NCI-H82 treated with DMSO at 0.1 percent for 48 hours (cell line): ENCODE measurements around the gene FAM240A.

Source experiments
- DNase-seq: peaks from one replicate; lab custom pipeline; 2025; ENCODE audit not compliant: unreplicated experiment; lab: John Stamatoyannopoulos, UW

The FAM240A gene

DNA sequence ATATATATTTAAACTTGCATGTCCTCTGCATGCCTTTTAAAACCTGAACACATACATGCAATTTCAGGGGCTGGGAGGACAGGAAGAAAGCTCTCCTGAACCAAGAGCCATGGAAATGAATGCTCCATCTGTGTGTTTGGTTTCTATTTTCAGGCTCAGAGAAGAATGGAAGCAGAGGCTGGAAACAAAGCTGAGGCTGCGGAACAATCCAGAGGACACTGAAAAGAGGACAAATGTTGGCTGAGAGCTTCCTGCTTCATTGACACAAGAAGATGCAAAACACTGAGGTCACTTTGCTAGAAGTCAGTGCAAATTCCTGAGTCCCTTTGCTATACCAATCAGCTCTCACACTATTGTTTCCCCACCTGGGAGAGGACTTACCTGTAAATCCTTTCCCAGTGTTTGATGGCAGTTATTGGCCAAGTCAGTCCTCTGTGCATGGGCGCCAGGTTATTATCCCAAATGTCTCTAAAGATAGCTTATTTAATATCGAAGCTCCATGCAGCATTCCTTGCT lies 12.7 kb downstream of the FAM240A start:
- no peak for DNase-seq

DNA sequence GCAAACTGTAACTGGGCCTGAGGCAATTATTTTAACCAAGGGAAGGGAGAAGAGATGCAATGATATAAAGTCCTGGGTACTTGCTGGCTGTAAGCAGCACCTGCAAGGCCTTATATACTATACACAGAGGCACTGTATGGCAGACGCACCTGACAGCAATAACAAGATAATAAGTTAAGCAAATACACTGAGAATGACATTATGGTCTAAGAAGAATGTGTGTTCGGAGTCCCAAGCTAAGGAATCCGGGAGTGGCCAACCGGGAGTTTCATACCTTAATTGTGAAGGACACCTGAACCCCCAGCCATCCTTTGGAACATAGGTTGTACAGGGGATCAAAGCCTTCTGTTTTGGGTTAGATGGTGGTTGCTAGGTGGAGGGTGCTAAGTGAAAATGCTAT lies 13.7 kb downstream of the FAM240A start:
- no peak for DNase-seq

DNA sequence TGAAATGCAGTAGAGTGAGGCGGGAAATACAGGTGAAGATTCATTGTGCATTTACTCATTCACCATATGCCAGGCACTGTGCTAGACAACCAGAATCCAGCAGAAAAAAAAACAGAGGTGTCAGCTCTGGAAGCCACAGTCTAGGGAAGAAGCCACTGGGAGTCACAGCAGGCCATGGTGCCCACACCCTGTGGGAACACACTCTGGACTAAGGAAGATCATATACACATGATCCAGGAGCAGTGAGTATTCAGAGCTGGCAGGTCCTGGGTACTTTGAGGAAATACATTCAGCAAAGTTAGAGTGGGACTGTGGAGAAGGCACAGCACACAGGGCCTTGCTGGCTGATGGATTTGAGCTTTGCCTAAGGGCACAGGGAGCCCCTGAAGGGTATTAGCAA lies 14.8 kb downstream of the FAM240A start:
- no peak for DNase-seq

DNA sequence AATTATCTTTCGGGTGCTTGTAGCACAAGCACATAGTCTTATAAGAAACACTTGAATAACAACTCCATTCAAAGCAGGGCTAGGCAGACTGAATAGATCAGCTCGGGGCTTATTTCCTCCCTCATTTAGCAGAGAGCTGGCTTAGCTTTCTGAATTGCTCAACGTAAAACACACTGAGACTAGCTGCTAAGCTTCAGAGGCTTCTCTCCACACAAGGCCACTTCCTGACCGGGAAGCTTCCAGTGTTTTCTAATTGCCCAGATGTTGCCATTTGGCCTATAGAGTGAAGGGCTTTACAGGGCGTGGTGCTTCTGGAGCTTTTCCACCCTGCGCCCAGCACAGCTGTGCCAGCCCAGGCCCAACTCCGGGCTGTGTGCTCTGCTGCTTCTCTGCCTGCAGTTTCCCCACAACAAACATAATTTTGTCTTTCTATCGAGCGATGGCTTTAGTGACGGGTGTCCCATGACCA lies 16.6 kb downstream of the FAM240A start:
- no peak for DNase-seq

DNA sequence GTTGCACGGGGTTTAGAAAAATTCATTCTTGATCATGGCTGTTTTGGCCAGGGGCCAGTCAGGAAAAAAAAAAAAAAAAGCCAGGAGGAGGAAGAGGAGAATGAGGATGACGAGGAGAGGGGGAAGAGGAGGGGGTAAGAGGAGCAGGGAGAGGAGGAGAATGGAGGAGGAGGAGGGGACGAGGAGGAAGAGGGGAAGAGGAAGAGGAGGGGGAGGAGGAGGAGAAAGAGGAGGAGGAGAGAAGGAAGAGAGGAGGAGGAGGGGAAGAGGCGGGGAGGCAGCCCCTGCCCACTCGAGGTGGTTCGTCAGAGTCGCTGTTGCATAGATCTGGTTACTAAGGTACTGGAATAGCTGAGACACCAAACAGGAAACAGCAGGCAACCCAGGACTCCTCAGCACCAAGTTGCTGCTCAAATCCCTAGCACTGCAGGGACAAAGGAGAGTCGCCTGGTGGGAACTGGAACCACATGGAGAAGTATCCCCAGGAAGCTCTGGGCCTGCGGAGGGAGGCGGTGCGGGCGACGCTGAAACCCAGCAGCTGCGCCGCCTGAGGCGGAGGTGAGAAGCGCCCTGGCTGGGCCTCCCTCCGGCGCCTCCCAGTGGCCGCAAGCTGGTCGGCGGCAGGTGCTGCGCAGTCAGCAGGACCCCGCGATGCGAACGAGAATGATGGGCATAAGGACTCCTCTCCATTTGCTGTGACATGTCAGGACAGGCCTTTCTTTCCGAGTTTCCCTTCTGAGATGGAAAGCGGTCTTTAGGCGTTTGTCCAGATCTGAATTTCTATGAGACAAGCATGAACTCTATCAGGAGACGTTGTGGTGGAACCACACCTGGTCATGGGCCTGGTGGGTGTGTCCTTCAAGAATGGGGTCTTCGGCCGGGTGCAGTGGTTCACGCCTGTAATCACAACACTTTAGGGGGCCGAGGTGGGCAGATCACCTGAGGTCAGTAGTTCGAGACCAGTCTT lies 17.5 kb downstream of the FAM240A start:
- DNase-seq, result peak; percentile 4

DNA sequence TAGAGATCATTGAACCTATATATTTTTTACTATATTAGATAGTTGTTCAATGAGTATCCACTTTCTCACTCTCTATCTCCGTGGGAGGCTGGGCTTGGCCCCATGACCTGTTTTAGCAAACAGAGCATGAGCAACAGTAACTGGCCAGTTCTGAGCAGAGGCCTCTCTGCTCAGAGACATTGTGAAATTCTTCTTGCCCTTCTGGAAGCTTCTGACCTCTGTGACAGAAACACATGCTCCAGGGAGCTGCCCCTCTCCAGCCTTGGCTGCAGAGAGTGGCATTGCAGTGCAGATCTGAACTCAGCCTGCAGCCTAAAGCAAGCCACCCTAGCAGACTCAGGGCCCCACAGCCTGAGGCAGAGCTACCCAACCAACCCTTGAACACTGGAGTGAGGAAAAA lies 20.5 kb downstream of the FAM240A start:
- no peak for DNase-seq

DNA sequence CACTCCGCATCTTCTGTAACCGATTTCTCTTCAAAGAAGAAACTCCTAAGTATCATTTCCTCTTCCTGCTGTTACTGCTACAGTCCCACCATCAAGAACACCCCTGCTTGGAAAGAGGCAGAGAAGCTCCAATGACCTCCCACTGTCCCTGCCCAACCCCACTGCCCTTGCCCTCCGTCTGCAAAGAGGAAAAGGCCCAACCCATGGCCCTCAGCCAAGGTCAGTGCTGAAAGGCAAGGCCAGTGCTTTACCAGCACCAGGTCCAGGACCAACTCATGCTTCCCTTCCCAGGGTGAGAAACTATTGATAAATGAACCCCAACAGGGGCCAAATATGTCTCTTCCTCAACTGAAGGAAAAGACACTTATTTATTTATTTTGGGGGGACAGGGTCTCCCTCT lies 22.5 kb downstream of the FAM240A start:
- DNase-seq, result no peak

DNA sequence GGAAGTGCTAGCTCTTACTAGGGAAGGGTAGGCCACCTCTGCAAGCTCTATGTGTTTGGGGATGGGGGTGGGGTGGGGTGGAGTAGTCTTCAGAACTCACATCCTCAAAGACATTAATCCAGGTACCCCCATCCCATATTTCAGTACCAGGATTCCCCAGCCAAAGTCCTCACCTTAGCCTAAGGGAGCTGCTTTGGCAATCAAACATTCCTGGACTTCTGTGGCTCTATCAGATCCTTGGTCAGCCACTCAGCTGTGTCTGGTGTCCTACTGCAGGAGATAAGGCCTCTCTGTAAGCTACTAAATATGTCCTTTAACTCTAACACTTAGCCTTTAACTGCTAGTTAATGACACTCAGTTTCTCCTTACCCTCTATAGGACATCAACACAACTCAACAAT lies 26.9 kb downstream of the FAM240A start:
- DNase-seq, result no peak

DNA sequence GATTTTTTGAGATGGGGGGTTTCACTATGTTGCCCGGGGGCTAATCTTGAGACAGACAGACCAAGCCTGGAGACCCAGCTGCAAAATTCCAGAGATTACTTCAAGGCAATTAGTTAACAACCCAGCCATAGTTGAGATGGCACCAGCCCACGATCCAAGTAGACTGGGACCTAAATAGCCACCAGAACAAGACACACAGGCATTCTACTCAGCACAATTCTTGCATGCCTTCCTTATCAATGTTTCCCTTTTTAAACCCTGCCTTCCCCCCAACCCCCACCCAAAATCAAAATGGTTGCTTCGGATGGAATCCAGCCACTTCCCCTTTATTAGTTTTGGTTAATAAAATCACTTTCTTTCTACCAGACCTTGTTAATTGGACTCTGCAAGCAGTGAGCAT lies 28.6 kb downstream of the FAM240A start:
- DNase-seq, result no peak

DNA sequence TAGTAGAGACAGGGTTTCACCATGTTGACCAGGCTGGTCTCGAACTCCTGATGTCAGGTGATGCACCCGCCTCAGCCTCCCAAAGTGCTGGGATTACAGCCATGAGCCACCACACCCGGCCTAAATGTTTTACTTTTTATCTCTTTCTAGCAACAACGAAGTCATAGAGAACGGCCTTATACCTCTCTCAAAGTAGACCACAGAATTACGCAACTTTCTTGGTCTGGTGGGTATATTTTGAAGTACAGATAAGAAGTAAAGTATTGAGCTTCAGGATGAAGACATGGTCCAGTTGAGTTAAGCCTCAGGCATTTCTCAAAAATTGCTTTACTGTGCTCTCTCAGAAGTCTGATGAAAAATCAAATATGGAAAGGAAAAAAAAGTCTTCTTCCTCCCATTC lies 30.6 kb downstream of the FAM240A start:
- DNase-seq, result no peak

DNA sequence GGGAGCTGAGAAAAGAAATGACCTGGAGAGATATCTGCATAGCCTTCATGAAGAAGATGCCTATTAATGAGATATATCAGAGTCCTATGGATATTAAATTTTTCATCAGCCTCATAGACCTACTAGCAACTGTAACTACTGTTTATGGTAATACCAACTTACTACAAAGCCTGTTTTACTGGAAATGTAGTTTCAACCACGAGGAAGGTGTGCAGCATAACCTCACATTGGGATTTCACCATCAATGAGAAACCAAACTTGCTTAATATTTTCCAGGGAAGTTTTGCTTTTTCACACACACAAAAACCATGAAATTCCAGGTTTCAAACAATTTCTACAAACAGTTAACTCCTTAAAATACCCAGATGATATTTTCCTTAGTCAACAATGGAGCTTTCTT lies 31.4 kb downstream of the FAM240A start:
- no peak for DNase-seq

DNA sequence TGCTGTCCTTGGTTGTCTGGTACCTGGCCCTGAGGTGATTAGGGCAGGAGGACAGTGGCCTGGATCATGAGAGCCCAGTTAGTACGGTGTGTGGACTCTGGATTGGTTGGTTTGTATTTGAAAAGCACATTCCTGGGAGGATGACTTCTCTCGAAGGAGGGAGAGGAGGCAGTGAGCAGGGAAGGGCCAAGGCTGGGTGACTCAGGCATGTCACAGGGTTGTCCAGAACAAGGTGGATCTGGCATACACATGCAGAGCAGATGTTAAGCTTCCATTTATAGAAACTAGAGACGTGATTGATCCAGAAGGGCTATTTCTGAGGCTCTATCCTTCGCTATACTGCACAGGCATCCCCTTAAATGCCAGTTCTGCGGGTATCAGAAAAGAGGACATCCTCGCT lies 34.4 kb downstream of the FAM240A start:
- DNase-seq, result no peak

DNA sequence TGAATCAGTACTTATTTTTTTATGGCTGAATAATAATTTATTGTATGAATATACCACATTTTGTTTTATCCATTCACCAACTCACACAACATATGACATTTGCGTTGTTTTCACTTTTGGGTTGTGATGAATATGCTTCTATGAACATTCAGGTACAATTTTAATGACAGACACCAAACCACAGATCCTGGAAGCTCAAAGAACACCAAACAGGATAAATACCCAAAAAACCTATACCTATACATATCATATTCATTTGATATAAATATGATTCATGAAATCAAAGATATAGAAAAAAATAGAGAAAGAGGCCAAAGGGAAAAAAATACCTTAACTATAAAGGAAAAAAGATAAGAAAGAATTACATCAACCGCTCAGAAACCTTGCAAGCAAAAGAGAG lies 35.8 kb downstream of the FAM240A start:
- no peak for DNase-seq

DNA sequence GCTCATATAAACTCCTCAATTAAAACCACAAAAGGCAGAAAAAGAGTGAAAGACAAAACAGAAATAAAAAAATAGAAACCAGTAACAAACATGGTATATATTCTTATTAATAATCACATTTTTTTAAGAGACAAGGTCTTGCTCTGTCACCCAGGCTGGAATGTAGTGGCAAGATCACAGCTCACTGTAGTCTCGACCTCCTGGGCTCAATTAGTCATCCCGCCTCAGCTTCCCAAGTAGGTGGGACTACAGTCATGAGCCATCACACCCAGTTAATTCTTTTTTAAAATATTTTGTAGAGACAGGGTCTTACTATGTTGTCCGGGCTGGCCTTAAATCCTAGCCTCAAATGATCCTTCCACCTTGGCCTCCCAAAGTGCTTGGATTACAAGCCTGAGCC lies 37.1 kb downstream of the FAM240A start:
- no peak for DNase-seq

DNA sequence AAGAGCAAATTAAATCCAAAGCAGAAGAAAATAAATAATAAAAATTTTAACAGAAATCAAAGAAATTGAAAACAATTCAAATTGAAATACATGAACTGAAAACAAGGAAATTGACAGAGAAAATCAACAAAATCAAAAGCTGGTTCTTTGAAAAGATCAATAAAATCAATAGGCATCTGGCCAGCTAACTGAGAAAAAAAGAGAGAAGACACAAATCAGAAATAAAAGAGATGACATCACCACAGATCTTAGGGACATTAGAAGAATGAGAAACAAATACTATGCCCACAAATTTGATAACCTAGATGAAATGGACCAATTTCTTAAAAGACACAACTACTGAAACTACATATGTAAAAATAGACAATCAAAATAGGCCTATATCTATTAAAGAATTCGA lies 38.8 kb downstream of the FAM240A start:
- no peak for DNase-seq

DNA sequence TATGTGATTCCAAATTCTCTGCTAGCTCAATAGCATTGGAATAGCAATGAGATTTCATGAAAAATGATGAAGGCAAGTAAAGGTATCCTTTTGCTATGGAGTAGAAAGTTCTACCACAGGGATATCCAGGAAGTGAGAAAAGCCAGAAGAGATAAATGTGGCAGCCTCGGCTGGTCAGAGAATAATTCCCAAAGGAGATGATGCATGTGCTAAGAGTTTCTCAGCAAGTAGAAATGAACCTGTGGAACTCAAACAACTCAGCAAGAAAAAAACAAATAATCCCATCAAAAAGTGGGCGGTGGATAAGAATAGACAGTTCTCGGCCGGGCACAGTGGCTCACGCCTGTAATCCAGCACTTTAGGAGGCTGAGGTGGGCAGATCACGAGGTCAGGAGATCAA lies 42.9 kb downstream of the FAM240A start:
- no peak for DNase-seq

DNA sequence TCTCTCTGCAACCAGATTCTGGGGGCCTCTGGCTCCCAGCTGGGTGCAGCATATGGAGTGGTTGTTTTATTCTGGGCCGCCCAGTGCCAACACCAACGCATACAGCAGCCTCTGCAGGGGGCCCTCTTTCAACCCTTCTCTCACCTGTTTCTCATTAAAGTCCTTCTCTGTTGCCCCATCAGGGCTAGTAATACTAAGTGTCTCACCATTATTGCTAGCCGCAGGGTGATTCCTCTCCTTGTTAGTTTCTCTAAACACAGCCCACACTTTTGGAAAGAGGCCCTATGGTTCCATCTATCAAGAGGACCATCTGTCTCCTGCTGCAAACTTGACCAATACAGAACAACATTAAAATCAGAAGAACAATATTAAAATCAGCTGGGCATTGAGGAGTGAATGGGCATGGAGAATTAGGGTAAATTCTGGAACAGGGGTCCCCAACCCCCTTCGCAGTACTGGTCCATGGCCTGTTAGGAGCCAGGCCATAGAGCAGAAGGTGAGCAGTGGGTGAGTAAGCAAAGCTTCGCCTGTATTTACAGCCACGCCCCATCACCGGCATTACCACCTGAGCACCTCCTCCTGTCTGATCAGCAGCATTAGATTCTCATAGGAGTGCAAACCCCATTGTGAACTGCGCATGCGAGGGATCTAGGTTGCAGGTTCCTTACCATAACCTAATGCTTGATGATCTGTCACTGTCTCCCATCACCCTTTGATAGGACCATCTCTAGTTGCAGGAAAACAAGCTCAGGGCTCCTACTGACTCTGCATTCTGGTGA lies 44.6 kb downstream of the FAM240A start:
- DNase-seq, result no peak

DNA sequence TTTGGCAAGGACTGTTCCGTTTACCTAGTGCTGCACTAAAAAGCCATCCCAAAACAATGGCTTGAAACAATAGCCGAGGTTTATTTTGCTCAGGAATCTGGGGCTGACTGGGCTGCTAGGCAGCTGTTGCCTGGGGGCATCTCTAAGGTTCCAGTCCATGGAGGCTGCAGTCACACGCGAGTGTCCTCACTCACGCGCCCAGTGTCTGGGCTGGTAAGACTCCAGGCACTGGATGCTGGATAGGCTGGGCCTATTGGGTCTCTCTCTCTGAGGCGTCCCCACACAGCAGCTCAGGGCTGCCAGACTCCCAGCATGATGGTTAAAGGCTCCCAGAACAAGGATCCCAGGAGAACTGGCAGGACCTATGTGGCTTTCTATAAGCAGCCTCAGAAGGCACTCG lies 47.0 kb downstream of the FAM240A start:
- DNase-seq, result no peak

DNA sequence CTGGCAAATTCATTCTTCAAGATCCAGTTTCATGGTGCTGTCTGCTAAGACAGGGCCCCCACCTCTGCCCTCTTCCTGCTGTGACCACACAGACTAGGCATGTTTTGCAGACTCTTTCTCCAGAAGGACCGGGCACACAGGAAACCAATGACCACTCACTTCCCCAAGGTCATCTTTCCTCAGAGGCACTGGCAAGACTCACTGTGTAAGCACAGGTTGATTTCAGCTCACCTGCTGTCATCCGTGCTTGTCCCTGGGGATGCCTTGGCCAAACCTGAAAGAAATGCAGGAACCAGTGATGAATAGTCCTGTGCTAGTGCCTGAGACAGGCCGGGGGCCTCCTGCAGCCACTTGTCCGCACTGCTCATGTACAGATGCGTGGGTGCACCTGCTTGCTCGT lies 47.7 kb downstream of the FAM240A start:
- no peak for DNase-seq

DNA sequence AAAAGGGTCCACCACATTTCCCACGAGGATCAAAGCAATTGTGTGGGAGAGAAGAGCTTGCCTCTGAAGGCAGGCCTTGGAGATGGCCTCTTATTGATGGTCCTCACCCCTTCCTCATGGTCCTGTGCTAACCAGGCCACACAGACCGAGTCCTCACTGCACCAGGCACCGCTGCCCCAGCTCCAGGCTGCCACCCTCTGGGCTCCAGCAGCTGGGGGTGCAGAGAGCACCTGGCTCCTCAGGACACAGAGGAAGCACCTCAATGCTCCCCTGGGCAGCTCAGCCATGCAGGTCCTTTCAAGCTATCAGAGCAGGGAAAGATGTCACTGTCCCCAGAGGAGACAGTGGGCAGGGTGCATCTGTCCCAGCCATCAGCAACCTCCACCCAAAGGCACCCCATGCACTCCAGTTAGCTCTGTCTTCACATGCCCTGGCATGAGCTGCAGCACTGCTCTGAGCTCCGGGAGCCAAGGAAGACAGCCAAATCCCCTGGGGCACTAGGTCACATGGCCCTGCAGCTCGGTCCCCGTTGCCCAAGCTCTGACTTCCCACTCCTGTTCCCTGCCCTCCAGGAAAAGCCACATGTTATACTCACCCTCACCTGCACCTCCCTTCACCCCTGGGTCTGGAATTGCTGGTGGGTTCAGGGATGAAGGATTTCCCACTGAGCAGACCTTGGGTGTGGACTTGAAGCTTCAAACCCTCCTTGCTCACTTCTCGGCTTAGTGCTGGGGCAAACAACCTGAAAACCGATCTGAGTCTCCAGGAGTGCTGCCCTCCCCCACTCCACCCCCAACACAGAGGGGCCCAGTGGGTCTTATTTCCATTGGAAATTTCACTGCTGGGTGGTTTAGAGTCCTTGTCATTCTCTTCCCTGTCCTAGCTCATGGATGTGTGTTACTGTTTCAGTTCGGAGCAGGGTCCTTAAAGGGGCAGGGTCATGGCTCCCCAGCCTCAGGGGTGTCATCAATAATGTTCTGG lies 48.5 kb downstream of the FAM240A start:
- no peak for DNase-seq
